SK-N-MC (cell line): ENCODE data around the gene RD3L.

Experiments
- EZH2 ChIP-seq: fragments of 200-600 bp; sonication (generic); IDR thresholded peaks from one replicate; pipeline ENCODE4 v1.6.1; 2017; ENCODE audit warnings: antibody characterized with exemption
- POLR2AphosphoS5 ChIP-seq: IDR thresholded peaks from 2 replicates; pipeline ENCODE4 v1.6.1; 2012; ENCODE audit warnings: mild to moderate bottlenecking, low read depth, low read length, borderline replicate concordance

DNA sequence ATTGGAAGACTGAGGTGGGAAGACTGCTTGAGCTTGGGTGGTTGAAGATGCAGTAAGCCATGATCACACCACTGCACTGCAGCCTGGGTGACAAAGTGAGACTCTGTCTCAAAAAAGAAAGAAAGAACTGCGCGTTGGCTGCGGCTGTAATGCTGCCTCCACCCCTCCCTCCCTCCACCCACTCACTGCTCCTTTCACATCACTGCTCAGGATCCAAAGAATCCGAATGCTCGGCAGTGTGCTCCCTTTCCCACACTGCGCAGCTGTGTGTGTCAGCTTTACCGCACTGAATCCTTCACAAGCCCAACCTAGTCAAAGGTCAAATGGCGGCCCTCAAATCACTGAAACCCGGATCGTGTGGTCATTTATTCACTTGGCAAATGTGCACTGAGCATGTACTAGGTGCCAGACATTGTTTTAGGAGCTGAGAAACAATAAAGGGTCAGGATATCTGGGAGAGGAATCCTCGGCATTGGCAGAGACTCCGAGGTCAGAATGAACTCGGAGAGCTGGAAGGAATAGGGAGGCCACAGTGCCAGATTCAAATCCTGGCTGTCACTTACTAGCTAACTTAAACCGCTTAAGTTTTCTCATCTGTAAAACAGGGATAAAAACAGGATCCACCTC lies 25.6 kb downstream of the RD3L start:
- TF ChIP-seq POLR2AphosphoS5: no peak
- no peak for TF ChIP-seq EZH2
